Measurements from ENCODE around the gene GCK.
A peak's percentile ranks its signal among the peaks of the same experiment; 100 is the strongest.

DNA sequence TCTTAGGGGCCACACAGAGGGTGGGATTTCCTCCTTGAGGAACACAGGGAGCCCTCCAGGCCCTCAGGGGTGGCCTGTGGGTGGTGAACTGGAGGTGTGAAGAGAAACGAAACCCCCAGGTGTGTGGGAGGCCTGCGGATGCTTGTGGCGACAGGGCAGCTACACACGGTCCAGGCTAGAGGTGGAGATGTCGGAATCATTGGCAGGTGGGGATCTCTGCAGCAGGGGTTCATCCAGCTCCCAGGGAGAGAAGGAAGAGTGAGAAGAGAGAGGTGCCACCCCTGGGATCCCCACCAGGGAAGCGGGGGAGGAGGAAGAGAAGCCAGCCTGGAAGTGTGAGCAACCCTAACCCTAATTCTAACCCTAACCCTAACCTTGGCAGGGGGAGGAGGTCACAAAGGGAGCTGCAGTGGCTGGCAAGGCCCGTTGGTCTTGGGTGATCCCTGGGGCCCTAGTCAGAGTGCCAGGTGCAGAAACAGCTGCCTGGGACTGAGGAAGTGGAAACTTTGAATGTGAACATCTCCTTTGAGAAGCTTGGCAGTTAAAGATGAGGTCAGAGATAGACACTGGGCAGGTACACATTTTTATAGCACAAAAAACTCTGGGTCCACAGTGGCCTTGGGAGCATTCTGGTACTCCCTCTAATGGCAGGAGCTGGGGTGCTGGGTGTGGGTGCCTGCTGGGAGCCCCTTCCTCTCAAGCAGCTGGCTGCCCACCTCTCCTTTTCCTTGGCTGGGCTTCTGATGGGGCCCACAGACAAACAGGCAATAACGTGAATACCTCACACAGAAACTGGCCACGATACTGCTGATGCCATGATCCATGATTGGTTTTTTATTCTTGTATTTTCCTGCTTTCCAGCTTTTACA is 91.9 kb downstream of the GCK start:
- TF ChIP-seq CTCF (conservative IDR thresholded peaks at IDR 0.05; ENCODE audit: low read length) (peak; percentile 58), EZH2phosphoT487 (IDR thresholded peaks at IDR 0.05; ENCODE audit: borderline replicate concordance, low read depth, low read length) (no peak)

Data from OCI-LY7 (cell line).